Measurements from ENCODE around the gene FGF9. TPM values are rescaled to one million over a fixed set of nuclear protein-coding genes. Genes with fewer than 3 reads are reported as not detected.

Gene FGF9
- polyA plus RNA-seq, 1 donor (not counting 4 experiments of a cell fraction or from before 2014, with no cell fraction given): not detected

DNA sequence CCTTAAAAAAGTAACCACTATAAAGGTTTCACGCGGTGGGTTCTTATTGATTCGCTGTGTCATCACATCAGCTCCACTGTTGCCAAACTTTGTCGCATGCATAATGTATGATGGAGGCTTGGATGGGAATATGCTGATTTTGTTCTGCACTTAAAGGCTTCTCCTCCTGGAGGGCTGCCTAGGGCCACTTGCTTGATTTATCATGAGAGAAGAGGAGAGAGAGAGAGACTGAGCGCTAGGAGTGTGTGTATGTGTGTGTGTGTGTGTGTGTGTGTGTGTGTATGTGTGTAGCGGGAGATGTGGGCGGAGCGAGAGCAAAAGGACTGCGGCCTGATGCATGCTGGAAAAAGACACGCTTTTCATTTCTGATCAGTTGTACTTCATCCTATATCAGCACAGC lies 30.6 kb downstream of the FGF9 start:
- FAIRE-seq (no peak), DNase-seq (ENCODE audit: low read depth, low spot score) (no peak)
- no peaks in the 10 kb centered on the region for H3K27me3 ChIP-seq (ENCODE audit: control insufficient read depth, extremely low read depth, insufficient read depth, low read length)
- TF ChIP-seq CTCF (optimal IDR thresholded peaks at IDR 0.05 in 1 of 3, IDR thresholded peaks at IDR 0.05 in 1 of 3, conservative IDR thresholded peaks at IDR 0.05 in 1 of 3; ENCODE audit: extremely low read depth in 1 of 3, insufficient read depth in 2 of 3, low read length in 3 of 3): no peak
- TF ChIP-seq EZH2 (IDR thresholded peaks at IDR 0.05; ENCODE audit: low read length): no peak
- H3K4me3 ChIP-seq (ENCODE audit: control insufficient read depth in 2 of 3, extremely low read depth in 1 of 3, insufficient read depth in 2 of 3, low read depth in 1 of 3, low read length in 3 of 3): no peak overlapping the region
- no peaks in the 10 kb centered on the region for H3K4me1 ChIP-seq (ENCODE audit: control insufficient read depth, extremely low read depth, insufficient read depth, low read length)
- no peak overlapping the region for H3K4me2 ChIP-seq (ENCODE audit: control insufficient read depth, extremely low read depth, insufficient read depth, low read depth, low read length)
- H3K9me3 ChIP-seq (ENCODE audit: control insufficient read depth, low read depth, low read length): no peaks in the 10 kb centered on the region
- no peaks in the 10 kb centered on the region for H3K9me1 ChIP-seq (ENCODE audit: control insufficient read depth, extremely low read depth, insufficient read depth, low read length)
- H3K79me2 ChIP-seq (ENCODE audit: control insufficient read depth, insufficient read depth, low read length): no peaks in the 10 kb centered on the region
- H3K27ac ChIP-seq (ENCODE audit: control insufficient read depth, insufficient read depth, low read length): no peak overlapping the region
- H4K20me1 ChIP-seq (ENCODE audit: control insufficient read depth, extremely low read depth, insufficient read depth, low read length): no peaks in the 10 kb centered on the region
- no peaks in the 10 kb centered on the region for H3K36me3 ChIP-seq (ENCODE audit: control insufficient read depth in 2 of 2, extremely low read depth in 1 of 2, insufficient read depth in 2 of 2, low read length in 2 of 2)
- H2AFZ ChIP-seq (ENCODE audit: control insufficient read depth, low read length): no peak overlapping the region
- no peak overlapping the region for H3K9ac ChIP-seq (ENCODE audit: control insufficient read depth, extremely low read depth, insufficient read depth, low read length)
- dilution Hi-C loops (cut with MboI; ENCODE audit: extremely low pct_ligation_motif_present, low sequenced_read_pairs): no loop called here

DNA sequence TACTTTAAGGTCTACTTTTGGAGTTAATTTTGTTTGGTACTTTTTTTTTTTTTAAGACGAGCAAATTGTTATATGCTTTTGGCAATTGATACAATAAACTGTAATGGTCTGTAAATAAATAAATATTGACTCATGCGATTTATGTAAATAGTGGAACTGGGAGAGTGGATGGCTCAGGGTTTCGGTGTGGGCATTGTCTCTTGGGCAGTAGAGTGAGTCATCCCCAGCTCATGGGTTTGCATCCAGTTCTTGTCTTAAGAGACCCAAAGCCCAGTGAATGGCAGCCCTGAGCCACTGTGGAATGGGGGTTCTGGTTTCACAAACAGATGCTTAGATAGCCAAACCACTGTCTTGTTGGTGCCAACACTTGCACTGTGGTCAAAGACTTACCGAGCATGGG lies 33.0 kb downstream of the FGF9 start:
- no peak overlapping the region for H3K27ac ChIP-seq (ENCODE audit: control insufficient read depth, insufficient read depth, low read length)
- H3K27me3 ChIP-seq (ENCODE audit: control insufficient read depth, extremely low read depth, insufficient read depth, low read length): no peaks in the 10 kb centered on the region
- H3K9ac ChIP-seq (ENCODE audit: control insufficient read depth, extremely low read depth, insufficient read depth, low read length): no peak overlapping the region
- no peaks in the 10 kb centered on the region for H3K79me2 ChIP-seq (ENCODE audit: control insufficient read depth, insufficient read depth, low read length)
- FAIRE-seq: no peak
- TF ChIP-seq EZH2 (IDR thresholded peaks at IDR 0.05; ENCODE audit: low read length) (no peak), CTCF (optimal IDR thresholded peaks at IDR 0.05 in 1 of 3, IDR thresholded peaks at IDR 0.05 in 1 of 3, conservative IDR thresholded peaks at IDR 0.05 in 1 of 3; ENCODE audit: extremely low read depth in 1 of 3, insufficient read depth in 2 of 3, low read length in 3 of 3) (no peak)
- H2AFZ ChIP-seq (ENCODE audit: control insufficient read depth, low read length): no peak overlapping the region
- H3K4me2 ChIP-seq (ENCODE audit: control insufficient read depth, extremely low read depth, insufficient read depth, low read depth, low read length): no peak overlapping the region
- no peaks in the 10 kb centered on the region for H3K9me1 ChIP-seq (ENCODE audit: control insufficient read depth, extremely low read depth, insufficient read depth, low read length)
- no peaks in the 10 kb centered on the region for H3K36me3 ChIP-seq (ENCODE audit: control insufficient read depth in 2 of 2, extremely low read depth in 1 of 2, insufficient read depth in 2 of 2, low read length in 2 of 2)
- H3K9me3 ChIP-seq (ENCODE audit: control insufficient read depth, low read depth, low read length): no peaks in the 10 kb centered on the region
- no peaks in the 10 kb centered on the region for H4K20me1 ChIP-seq (ENCODE audit: control insufficient read depth, extremely low read depth, insufficient read depth, low read length)
- DNase-seq (ENCODE audit: low read depth, low spot score): no peak
- H3K4me3 ChIP-seq (ENCODE audit: control insufficient read depth in 2 of 3, extremely low read depth in 1 of 3, insufficient read depth in 2 of 3, low read depth in 1 of 3, low read length in 3 of 3): no peak overlapping the region
- H3K4me1 ChIP-seq (ENCODE audit: control insufficient read depth, extremely low read depth, insufficient read depth, low read length): no peaks in the 10 kb centered on the region
- dilution Hi-C loops (cut with MboI; ENCODE audit: extremely low pct_ligation_motif_present, low sequenced_read_pairs): no loop called here
